ENCODE results near the gene SRGN.
A peak's percentile ranks its signal among the peaks of the same experiment; 100 is the strongest.
"Not testable (repeated sequence)": the region's sequence is repeated elsewhere in the genome, so short reads cannot be mapped to it uniquely, and the experiment has no call there.

Gene SRGN

GRCh38 chr10:69091143-69091651, 3.3 kb downstream of the SRGN start:
- DNase-seq: no peak

- peak; percentile 77 to 86 for DNase-seq
Observed at GRCh38 chr10:69092959-69093850, 5.3 kb downstream of the SRGN start.

DNA sequence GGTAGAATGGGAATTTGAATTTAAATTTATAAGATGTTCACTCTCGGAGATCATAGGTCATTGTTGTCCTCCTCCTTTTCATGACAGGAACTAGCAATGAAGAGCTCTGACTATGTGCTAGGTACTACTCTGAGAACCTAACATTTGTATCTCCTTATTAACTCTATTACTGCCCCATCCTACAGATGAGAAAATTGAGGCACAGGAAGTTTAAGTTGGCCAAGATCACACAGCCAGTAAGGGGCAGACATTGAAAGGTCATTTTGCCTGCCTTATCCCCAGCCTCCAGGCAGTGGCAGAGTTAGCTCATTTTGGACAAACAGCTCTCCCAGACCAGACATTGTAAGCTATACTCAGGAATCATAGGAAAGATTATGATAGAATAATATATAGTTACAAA, 6.0 kb downstream of the SRGN start:
- DNase-seq: no peak

GRCh38 chr10:69096045-69096444, 8.1 kb downstream of the SRGN start:
- DNase-seq: no peak

GRCh38 chr10:69097729-69098128, 9.8 kb downstream of the SRGN start:
- DNase-seq: no peak

GRCh38 chr10:69100136-69100872, 12.4 kb downstream of the SRGN start:
- no peak for DNase-seq

- DNase-seq: peak in 1 of 2 experiments; percentile 41
Observed at GRCh38 chr10:69101451-69102095, 13.7 kb downstream of the SRGN start.

- no peak for DNase-seq
Observed at GRCh38 chr10:69102440-69102839, 14.5 kb downstream of the SRGN start.

DNA sequence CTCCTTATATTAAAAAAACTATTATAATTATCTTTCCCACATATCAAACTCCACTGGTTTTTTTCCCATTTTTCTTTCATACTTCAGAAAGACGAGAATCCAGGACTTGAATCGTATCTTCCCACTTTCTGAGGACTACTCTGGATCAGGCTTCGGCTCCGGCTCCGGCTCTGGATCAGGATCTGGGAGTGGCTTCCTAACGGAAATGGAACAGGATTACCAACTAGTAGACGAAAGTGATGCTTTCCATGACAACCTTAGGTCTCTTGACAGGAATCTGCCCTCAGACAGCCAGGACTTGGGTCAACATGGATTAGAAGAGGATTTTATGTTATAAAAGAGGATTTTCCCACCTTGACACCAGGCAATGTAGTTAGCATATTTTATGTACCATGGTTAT, 15.9 kb downstream of the SRGN start:
- DNase-seq: no peak

DNA sequence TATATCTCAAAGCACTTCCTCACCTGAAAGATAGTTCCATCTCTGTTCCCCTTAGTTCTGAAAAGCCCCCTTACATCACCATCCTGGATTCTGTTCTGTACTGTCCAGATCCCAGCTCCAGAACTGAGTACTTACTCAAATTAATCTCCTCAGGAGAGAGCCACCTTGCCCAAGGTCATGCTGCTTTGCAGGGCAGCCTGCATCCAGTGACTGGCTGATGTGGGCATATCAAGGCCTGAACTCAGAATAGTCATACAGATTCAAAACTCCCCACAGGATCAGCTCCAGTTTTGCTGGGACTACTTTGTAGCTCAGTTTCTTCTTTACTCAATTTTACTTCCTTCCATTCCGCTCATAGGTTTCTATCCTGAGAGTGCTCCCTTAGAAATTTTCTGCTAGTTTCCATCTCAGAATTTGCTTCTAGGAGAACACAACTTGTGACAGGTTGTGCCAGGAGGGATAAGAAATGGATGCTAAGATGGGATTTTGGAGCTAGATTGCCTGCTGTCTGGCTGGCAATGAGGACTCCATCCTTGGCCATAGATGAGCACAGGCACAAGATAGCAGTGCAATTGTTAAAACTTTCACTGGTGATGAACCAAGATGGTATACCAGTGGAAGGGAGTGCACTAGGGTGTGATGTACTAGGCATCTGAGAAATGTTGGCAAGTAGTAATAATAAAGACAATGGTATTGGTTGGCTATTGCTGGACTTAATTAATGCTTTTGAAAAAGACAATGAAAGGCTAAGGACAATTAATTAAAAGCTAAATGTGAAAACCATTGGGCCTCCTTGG, 17.3 kb downstream of the SRGN start:
- no peak for DNase-seq

- DNase-seq: no peak
Observed at GRCh38 chr10:69107176-69107490, 19.2 kb downstream of the SRGN start.

DNA sequence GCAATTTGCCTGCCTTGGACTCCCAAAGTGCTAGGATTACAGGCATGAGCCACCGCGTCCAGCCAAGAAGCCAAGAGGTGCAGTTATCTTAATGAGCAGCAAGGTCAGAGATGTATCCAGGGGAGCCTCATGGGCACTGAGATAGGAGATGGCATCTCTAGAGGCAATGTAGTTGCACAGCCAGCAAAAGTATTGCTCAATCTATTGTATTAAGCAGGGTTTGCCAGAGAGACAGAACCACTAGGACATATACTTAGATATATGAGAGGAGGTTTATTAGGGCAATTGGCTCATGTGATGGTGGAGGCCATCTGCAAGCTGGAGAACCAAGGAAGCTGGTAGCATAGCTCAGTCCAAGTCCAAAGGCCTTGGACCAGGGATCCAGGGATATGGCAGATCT, 19.8 kb downstream of the SRGN start:
- no peak for DNase-seq

- DNase-seq: no peak
Observed at GRCh38 chr10:69119896-69120295, 32.0 kb downstream of the SRGN start.

- no peak for DNase-seq
Observed at GRCh38 chr10:69123306-69123746, 35.4 kb downstream of the SRGN start.

DNA sequence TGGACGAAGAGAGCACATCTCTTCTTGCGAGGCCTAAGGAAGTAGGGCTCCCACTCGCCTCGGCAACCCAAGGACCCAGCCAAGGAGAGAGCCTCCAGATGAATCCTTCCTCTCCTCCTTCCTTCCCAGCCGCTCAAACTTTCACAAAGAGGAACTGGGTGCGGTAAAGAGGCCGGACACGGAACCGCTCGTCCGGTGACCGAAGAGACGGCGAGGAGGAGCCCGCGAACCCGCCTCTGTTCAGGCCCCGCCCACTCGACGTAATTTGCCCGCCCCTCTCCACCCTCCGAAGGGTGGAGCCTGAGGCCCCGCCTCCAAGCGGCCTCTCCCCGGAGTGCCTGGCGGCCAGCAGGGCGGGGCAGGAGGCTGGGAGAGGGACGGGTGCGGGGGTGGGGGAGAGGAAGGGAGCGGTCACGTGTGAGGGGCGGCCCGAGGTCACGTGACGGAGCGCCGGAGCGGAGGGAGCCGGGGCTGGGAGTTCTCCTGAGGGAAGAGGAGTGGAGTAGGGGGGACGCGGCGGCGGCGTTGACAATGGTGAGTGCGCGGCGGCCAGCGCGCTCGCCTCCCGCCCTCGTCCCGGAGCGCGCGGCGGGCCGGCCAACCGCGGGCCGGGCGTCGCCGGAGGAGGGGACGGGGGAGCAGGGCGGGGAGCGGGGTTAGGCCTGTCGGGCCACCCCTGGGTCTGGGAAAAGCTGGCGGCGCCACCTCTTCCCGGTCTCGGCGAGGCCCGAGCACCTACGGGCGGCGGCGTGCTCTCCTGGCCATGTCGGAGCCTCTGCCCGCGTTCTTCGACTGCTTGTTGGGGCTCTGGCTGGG, 36.1 kb downstream of the SRGN start, which contains the start of gene VPS26A:
VPS26A (plus strand) TSS at position 432 of the 816 bp plus-strand sequence; CDS start at position 532, 100 bp downstream.
- peak; percentile 99 for DNase-seq

GRCh38 chr10:69124563-69125268, 36.8 kb downstream of the SRGN start:
- peak; percentile 50 to 65 for DNase-seq

- no peak for DNase-seq
Observed at GRCh38 chr10:69125554-69125953, 37.7 kb downstream of the SRGN start.

DNA sequence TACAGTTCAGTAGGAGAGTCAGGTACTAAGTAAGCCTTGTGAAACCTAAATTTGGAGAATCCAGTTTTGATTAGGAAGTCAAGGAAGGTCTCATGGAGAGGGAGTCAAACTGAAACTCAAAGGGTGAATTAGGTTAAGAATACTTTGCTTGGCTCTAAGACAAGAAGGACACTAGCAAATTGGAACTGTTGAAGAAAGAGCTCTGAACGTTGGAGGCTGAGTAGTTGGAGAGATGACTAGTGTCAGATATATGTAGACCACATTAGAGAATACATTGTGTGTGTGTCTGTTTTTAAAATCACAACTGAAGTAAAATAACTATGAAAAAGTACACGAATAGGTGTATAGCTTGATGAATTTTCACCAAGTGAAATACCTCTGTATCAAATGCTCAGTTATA, 42.3 kb downstream of the SRGN start:
- no peak for DNase-seq

DNA sequence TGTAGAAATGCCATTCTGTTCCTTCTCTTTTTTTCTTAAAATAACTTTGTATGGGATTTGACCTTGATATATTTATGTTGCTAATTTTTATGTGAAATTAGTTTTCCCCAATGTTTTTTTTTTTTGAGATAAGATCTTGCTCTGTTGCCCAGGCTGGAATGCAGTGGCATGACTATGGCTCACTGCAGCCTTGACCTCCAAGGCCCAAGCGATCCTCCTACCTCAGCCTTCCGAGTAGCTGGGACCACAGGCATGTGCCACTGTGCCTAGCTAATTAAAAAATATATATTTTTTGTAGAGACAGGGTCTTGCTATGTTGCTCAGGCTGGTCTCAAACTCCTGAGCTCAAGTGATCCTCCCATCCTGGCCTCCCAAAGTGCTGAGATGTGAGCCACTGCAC, 52.1 kb downstream of the SRGN start:
- DNase-seq: no peak

DNA sequence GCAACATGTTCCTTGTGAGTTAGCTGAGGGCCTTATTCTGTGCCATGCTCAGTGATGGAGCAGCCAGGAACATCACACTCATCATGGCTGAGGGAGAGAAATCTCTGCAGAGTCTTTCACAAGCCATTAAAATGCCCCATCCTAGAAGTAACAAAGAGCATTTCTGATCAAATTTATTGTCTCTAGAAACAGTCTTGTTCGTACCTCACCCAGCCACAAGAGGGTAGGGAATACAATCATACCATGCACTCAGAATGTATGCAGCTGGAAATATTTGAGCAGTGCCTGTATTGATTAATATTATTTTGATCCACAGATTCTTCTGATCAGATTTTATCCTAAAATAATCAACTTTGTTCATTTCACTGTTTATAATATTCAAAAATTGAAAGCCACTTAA, 53.4 kb downstream of the SRGN start:
- no peak for DNase-seq

DNA sequence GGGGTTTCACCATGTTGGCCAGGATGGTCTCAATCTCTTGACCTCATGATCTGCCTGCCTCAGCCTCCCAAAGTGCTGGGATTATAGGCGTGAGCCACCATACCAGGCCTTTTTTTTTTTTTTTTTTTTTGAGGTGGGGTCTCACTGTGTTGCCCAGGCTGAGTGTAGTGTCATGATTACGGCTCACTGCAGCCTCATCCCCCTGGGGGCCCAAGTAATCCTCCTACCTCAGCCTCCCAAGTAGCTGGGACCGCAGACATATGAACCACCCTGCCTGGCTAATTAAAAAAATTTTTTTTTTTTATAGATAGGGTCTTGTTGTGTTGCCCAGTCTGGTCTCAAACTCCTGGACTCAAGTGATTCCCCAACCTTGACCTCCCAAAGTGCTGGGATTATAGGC, 54.2 kb downstream of the SRGN start:
- not testable (repeated sequence) for DNase-seq
